ACC112 (cell line): Measurements from ENCODE around the gene YARS1.
A peak's percentile ranks its signal among the peaks of the same experiment; 100 is the strongest.
"Not testable (repeated sequence)": the region's sequence is repeated elsewhere in the genome, so short reads cannot be mapped to it uniquely, and the experiment has no call there.

Source experiments
- H2AFZ ChIP-seq: fragments of 200-600 bp; sonication (generic); one replicate; pipeline ENCODE4 v1.6.0; 2017; ENCODE audit warnings: antibody characterized with exemption, low read length; ENCODE audit not compliant: unreplicated experiment
- H3K27ac ChIP-seq: fragments of 200-600 bp; sonication (generic); 2 replicates; pipeline ENCODE4 v1.5.1; 2014; ENCODE audit warnings: low read depth, mild to moderate bottlenecking, antibody characterized with exemption, low read length, moderate library complexity
- H3K27me3 ChIP-seq: fragments of 200-600 bp; sonication (generic); 2 replicates; pipeline ENCODE4 v1.6.1; 2014; ENCODE audit warnings: mild to moderate bottlenecking, antibody characterized with exemption, low read length, moderate library complexity, mixed read lengths; ENCODE audit not compliant: insufficient read depth
- H3K36me3 ChIP-seq: fragments of 200-600 bp; sonication (generic); 2 replicates; pipeline ENCODE4 v1.6.1; 2016; ENCODE audit warnings: mild to moderate bottlenecking, antibody characterized with exemption, low read length, moderate library complexity, mixed read lengths; ENCODE audit not compliant: insufficient read depth
- H3K4me1 ChIP-seq: fragments of 200-600 bp; sonication (generic); one replicate; pipeline ENCODE4 v1.6.1; 2016; ENCODE audit warnings: low read length, mixed read lengths; ENCODE audit not compliant: insufficient read depth, unreplicated experiment, control insufficient read depth
- H3K4me3 ChIP-seq: fragments of 200-600 bp; sonication (generic); 2 replicates; pipeline ENCODE4 v1.5.1; 2014; ENCODE audit warnings: mild to moderate bottlenecking, low read depth, low read length
- H3K79me2 ChIP-seq: fragments of 200-600 bp; sonication (generic); one replicate; pipeline ENCODE4 v1.6.0; 2016; ENCODE audit warnings: low read length; ENCODE audit not compliant: control insufficient read depth, unreplicated experiment, insufficient read depth

YARS1 gene

GRCh38 chr1:32816676-32817158 lies 441 bp downstream of the YARS1 start:
- Histone ChIP-seq H3K79me2 (peaks cover 85% of the 10 kb centered on the region), H3K27me3 (no peaks in the 10 kb centered on the region), H3K27ac (peak overlapping the region; percentile 79), H3K36me3 (0 out of 2 replicates have a peak, but pooled peaks cover 4% of the 10 kb centered on the region), H3K4me1 (peaks cover 26% of the 10 kb centered on the region), H3K4me3 (peak overlapping the region; percentile 91), H2AFZ (peak overlapping the region; percentile 8)

DNA sequence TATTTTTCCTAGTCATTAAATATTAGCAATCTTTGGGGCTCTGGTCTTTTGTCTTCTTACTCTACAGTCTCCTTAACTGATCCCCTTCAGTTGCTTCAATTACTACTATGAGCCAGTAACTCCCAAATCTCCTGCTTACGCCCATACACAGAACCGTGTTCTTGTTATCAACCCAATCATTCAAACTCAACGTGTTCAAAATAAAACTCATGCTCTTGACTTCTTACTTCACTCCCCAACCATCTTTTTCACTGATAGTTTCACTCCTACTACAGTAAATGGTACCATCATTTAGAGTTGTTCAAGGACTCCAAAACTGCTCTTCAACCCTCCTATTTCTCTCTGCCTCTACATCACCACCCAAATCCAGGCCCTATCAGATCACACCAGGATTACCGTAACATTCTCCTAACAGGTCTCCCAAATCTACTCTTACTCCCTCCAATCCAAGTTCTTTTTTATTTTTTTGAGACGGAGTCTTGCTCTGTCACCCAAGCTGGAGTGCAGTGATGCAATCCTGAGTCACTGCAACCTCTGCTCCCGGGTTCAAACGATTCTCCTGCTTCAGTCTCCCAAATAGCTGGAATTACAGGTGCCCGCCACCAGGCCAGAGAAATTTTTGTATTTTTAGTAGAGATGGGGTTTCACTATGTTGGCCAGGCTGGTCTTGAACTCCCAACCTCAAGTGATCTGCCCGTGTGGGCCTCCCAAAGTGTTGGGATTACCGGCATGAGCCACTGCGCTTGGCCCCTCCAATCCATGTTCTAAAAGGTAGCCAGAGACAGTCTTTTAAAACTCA lies 3.0 kb downstream of the YARS1 start:
- H3K4me1 ChIP-seq, result peaks cover 26% of the 10 kb centered on the region
- peaks cover 18% of the 10 kb centered on the region for H3K36me3 ChIP-seq
- no peak overlapping the region for H2AFZ ChIP-seq
- peak overlapping the region; percentile 91 for H3K4me3 ChIP-seq
- H3K27ac ChIP-seq, result no peak overlapping the region
- no peaks in the 10 kb centered on the region for H3K27me3 ChIP-seq
- peaks cover 81% of the 10 kb centered on the region for H3K79me2 ChIP-seq

DNA sequence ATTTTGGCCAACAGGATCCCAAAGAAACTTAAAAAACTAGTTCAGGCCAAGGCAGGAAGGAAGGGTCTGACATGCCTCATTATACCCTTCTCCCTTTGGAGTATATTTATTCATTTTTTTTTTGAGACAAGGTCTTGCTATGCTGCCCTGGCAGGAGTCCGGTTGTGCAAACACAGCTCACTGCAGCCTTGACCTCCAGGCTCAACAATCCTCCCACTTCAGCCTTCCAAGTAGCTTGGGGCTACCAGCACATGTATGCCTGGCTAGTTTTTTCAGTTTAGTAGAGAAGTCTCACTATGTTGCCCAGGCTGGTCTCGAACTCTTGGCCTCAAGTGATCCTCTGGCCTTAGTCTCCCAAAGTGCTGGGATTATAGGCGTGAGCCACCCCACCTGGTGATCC lies 5.2 kb downstream of the YARS1 start:
- Histone ChIP-seq H2AFZ (no peak overlapping the region), H3K27ac (no peak overlapping the region), H3K36me3 (peaks cover 24% of the 10 kb centered on the region), H3K4me3 (no peak overlapping the region), H3K27me3 (no peaks in the 10 kb centered on the region), H3K4me1 (peaks cover 19% of the 10 kb centered on the region), H3K79me2 (peaks cover 70% of the 10 kb centered on the region)

DNA sequence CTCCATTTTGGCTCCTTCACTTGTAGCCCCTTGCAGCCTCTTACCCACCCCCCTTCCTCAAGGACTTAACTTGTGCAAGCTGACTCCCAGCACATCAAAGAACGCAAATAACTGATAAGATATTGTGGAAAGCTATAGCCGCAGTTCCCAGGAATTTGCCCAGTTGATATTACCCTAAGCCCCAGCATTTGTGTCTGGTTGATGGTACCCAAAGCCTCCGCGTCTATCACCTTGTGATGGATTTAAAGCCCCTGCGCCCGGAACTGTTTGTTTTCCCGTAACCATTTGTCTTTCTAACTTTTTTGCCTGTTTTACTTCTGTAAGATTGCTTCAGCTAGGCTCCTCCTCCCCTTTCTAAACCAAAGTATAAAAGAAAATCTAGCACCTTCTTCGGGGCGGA lies 5.9 kb downstream of the YARS1 start:
- Histone ChIP-seq H3K4me1 (peaks cover 19% of the 10 kb centered on the region), H2AFZ (no peak overlapping the region), H3K27me3 (no peaks in the 10 kb centered on the region), H3K36me3 (peaks cover 26% of the 10 kb centered on the region), H3K27ac (no peak overlapping the region), H3K79me2 (peaks cover 63% of the 10 kb centered on the region), H3K4me3 (no peak overlapping the region)

- Histone ChIP-seq H2AFZ (no peak overlapping the region), H3K36me3 (peaks cover 32% of the 10 kb centered on the region), H3K4me3 (no peak overlapping the region), H3K27me3 (no peaks in the 10 kb centered on the region), H3K27ac (no peak overlapping the region), H3K79me2 (peaks cover 55% of the 10 kb centered on the region), H3K4me1 (peaks cover 16% of the 10 kb centered on the region)
Observed at GRCh38 chr1:32810358-32810757, 6.8 kb downstream of the YARS1 start.

- Histone ChIP-seq H3K36me3 (peaks cover 31% of the 10 kb centered on the region), H3K27ac (no peak overlapping the region), H3K4me1 (peaks cover under 1% of the 10 kb centered on the region), H3K79me2 (peaks cover 37% of the 10 kb centered on the region), H3K27me3 (no peaks in the 10 kb centered on the region), H3K4me3 (no peak overlapping the region), H2AFZ (no peak overlapping the region)
Observed at GRCh38 chr1:32808580-32808979, 8.6 kb downstream of the YARS1 start.

- no peaks in the 10 kb centered on the region for H3K4me1 ChIP-seq
- H3K79me2 ChIP-seq, result peaks cover 22% of the 10 kb centered on the region
- H3K36me3 ChIP-seq, result peaks cover 39% of the 10 kb centered on the region
- no peak overlapping the region for H2AFZ ChIP-seq
- no peaks in the 10 kb centered on the region for H3K27me3 ChIP-seq
- H3K27ac ChIP-seq, result no peak overlapping the region
- H3K4me3 ChIP-seq, result no peak overlapping the region
Observed at GRCh38 chr1:32806910-32807523, 10.1 kb downstream of the YARS1 start.

- Histone ChIP-seq H3K36me3 (peaks cover 42% of the 10 kb centered on the region), H3K79me2 (peaks cover 16% of the 10 kb centered on the region), H2AFZ (no peak overlapping the region), H3K27me3 (no peaks in the 10 kb centered on the region), H3K4me1 (peaks cover 2% of the 10 kb centered on the region), H3K4me3 (no peak overlapping the region), H3K27ac (no peak overlapping the region)
Observed at GRCh38 chr1:32806290-32806689, 10.9 kb downstream of the YARS1 start.

- H2AFZ ChIP-seq, H3K4me3 ChIP-seq, H3K27ac ChIP-seq, H3K27me3 ChIP-seq, H3K4me1 ChIP-seq, H3K79me2 ChIP-seq: not testable (repeated sequence)
- peaks cover 35% of the 10 kb centered on the region for H3K36me3 ChIP-seq
Observed at GRCh38 chr1:32804460-32804859, 12.7 kb downstream of the YARS1 start.

GRCh38 chr1:32801096-32801715 lies 16.0 kb downstream of the YARS1 start:
- Histone ChIP-seq H3K79me2 (peaks cover 5% of the 10 kb centered on the region), H3K4me1 (peaks cover 3% of the 10 kb centered on the region), H2AFZ (no peak overlapping the region), H3K36me3 (peaks cover 41% of the 10 kb centered on the region), H3K27ac (no peak overlapping the region), H3K4me3 (no peak overlapping the region), H3K27me3 (no peaks in the 10 kb centered on the region)
